Measurements from ENCODE around the gene WNT7B. TPM values are rescaled to one million over a fixed set of nuclear protein-coding genes. Genes with fewer than 3 reads are reported as not detected.
A peak's percentile ranks its signal among the peaks of the same experiment; 100 is the strongest.

Gene WNT7B
- 5.6 and 7.9 TPM in 2 replicates for total RNA-seq (2014; rRNA removed; shearing (Covaris generic); ENCODE audit: low replicate concordance)

GRCh38 chr22:45977003-45977411, at the start of gene WNT7B:
TSS of gene WNT7B (minus strand) at chr22:45977162. CDS start at chr22:45976754, 408 bp downstream.
- no peaks in the 10 kb centered on the region for H3K36me3 ChIP-seq

DNA sequence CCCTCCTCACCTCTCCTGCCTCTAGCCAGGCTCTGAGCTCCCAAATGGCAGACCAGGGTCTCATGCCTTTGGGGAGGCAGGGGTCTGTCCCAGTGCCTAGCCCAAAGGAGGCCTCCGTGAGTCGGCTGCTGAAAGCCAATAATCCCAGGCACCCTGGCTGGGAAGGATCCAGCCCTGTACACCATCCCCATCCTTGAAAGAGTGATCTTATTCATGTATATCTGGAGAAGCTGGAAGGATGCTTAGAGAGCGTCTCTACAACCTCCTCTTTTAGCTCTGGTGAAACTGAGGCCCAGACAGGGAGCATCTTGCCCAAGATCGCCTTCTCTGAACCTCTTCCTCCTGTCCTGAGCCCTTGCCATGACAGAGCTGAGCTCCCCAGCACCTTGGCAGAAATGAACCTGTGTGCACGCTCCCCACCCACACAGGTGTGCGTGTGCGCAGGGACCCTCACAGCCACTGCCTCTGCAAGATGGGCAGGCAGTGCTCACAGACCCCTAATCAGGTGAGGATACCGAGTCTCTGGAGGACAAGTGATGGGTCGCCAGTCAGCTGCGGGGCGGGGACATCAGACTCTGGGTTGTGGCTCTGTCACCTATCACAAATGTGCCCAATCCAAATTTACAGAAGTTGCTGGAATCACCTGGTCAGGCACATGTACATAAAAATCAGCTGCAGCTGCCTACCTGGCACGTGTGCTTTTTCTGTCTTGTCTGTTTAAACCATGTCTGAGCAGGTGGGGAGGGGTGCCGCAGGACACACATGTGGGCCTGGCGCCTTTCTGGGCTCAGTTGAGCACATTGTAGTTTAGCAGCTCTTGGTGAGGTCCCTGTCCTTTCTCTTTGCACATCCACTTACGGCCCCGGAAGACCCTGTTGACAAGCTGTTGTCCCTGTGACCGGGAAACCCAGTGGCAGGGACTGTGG, 49.3 kb upstream of the WNT7B start:
- Histone ChIP-seq H3K27me3 (no peaks in the 10 kb centered on the region), H3K9me3 (no peaks in the 10 kb centered on the region), H3K4me3 (no peak overlapping the region), H3K36me3 (no peaks in the 10 kb centered on the region)
- no peak for DNase-seq

More at GRCh38 chr22:45977003-45977411, at the start of gene WNT7B:
- Histone ChIP-seq H3K9me3 (peaks cover 3% of the 10 kb centered on the region; the same call in 1 of the 2 replicates), H3K4me3 (peak within 1 kb of the TSS; percentile 61), H3K27me3 (no peaks in the 10 kb centered on the region)
- DNase-seq: peak; percentile 50

DNA sequence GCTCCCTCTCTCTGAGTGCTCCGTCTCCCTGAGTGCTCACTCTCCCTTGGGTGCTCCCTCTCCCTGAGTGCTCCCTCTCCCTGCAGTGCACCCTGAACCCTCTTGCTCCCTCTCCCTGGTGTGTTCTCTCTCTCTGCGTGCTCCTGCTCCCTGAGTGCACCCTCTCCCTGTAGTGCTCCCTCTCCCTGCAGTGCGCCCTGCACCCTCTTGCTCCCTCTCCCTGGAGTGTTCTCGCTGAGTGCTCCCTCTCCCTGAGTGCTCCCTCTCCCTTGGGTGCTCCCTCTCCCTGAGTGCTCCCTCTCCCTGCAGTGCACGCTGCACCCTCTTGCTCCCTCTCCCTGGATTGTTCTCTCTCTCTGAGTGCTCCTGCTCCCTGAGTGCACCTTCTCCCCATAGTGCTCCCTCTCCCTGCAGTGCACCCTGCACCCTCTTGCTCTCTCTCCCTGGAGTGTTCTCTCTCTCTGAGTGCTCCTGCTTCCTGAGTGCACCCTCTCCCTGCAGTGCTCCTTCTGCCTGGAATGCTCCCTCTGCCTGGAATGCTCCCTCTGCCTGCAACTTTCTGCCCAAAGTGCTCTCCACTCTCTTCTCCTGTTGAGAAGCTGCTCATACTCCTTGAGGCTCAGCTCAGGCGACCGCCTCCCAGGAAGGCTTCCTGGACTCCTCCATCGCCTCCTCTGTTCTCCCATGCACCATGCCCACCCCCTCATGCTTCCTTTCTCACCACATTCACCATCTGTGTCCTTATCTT, 48.4 kb upstream of the WNT7B start:
- H3K9me3 ChIP-seq: no peaks in the 10 kb centered on the region
- no peaks in the 10 kb centered on the region for H3K27me3 ChIP-seq
- H3K36me3 ChIP-seq: no peaks in the 10 kb centered on the region
- DNase-seq: no peak
- H3K4me3 ChIP-seq: no peak overlapping the region

DNA sequence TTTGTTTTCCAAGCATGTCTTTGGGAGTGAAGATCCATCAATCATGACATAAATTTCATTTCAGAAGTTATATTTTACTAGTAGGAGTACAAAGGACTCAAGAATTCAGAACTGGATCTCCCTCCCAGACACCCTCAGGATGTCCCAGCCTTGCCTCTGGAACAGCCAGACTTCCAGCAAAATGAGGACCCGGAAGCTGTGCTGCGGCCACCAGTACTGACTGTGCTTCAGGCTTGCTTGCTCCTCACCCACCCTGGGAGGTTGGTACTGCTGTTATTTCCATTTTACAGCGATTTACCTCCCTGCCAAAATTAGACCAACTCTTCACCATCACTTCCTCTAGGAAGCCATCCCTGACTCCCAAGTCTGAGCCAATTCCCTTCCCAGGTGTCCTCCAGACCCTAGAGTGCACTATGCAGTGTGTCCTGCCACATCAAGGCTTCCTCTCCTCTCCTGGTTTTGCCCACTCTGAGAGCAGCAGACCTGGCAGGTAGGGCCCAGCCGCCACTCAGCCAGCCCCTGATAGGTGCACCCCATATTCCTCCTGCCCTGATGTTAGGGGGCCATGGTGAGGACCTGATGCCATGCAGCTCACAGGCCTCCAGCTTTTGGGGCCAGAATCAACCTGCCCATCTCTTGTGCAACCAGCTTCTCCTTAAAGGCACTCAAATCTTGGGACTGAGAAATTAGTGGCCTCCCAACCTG, 47.3 kb upstream of the WNT7B start:
- H3K4me3 ChIP-seq: no peak overlapping the region
- no peaks in the 10 kb centered on the region for H3K27me3 ChIP-seq
- H3K9me3 ChIP-seq: no peaks in the 10 kb centered on the region
- no peaks in the 10 kb centered on the region for H3K36me3 ChIP-seq
- DNase-seq: no peak

DNA sequence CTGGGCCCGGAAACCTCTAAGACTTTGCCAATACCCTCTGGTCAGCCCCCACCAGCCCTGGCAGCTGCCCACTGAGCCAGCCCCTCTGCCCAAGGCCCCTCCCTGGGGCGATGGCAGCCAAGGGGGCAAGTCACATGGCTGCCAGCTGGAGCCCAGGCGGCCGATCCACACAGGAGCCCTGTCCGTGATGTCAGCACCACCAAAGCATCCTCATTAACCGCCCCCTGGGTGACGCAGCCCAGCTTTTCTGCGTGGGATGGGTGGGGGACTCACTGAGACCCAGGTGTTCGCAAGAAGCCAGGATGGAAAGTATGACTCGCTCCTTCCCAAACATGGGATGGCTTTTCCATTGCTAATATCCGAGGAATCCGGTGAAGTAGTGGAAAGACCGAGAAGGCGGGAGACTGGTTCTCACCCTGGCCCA, 46.6 kb upstream of the WNT7B start:
- no peaks in the 10 kb centered on the region for H3K36me3 ChIP-seq

GRCh38 chr22:46022881-46023512, 46.0 kb upstream of the WNT7B start:
- DNase-seq: no peak
- no peaks in the 10 kb centered on the region for H3K9me3 ChIP-seq
- no peaks in the 10 kb centered on the region for H3K27me3 ChIP-seq
- H3K36me3 ChIP-seq: no peaks in the 10 kb centered on the region
- no peak overlapping the region for H3K4me3 ChIP-seq

More for the DNA sequence above, 46.6 kb upstream of the WNT7B start:
- Histone ChIP-seq H3K4me3 (no peak overlapping the region), H3K9me3 (no peaks in the 10 kb centered on the region), H3K27me3 (no peaks in the 10 kb centered on the region)
- DNase-seq: no peak

GRCh38 chr22:46021577-46021976, 44.6 kb upstream of the WNT7B start:
- DNase-seq: no peak
- Histone ChIP-seq H3K27me3 (no peaks in the 10 kb centered on the region), H3K4me3 (no peak overlapping the region), H3K9me3 (no peaks in the 10 kb centered on the region), H3K36me3 (no peaks in the 10 kb centered on the region)

- no peaks in the 10 kb centered on the region for H3K27me3 ChIP-seq
- H3K9me3 ChIP-seq: no peaks in the 10 kb centered on the region
- no peaks in the 10 kb centered on the region for H3K36me3 ChIP-seq
- DNase-seq: no peak
- H3K4me3 ChIP-seq: no peak overlapping the region
Observed at GRCh38 chr22:46019351-46019750, 42.4 kb upstream of the WNT7B start.

DNA sequence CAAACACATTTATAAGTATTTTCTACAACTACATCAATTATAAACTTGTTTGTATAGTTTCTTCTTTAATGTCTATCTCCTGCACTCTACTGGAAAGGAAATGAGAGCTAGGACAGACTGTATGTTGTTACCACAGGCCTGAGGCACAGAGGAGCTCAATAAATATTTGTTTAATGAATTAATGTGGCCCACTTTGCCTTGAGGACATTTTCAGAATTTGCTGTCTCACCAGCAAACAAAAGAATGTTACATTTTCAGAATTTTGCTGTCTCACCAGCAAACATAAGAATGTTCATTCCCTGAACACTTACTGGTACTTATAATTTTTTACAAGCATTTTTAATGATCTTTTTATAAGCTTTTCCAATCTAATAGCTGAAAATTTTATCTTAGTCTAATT, 41.9 kb upstream of the WNT7B start:
- H3K27me3 ChIP-seq: no peaks in the 10 kb centered on the region
- no peak for DNase-seq
- H3K36me3 ChIP-seq: no peaks in the 10 kb centered on the region
- H3K4me3 ChIP-seq: no peak overlapping the region
- H3K9me3 ChIP-seq: no peaks in the 10 kb centered on the region

DNA sequence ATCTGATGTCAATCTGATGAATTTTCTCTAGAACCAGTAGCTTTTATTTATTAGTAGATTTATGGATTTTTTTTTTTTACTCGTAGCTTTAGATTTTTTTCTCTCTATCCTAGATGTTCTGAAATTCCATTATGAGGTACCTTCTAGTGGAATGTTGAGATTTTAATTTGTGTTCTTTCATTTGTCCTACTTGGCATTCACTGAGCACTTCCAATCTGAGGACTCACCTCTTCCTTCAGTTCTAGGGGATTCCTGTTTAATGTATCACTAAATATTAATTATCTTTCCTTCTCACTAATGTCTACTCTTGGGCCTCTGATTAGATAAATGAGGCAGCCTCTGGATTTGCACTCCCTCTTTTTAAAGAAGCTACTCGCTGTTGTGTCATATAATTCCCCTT, 40.2 kb upstream of the WNT7B start:
- Histone ChIP-seq H3K27me3 (no peaks in the 10 kb centered on the region), H3K4me3 (no peak overlapping the region), H3K9me3 (no peaks in the 10 kb centered on the region), H3K36me3 (no peaks in the 10 kb centered on the region)
- DNase-seq: no peak

DNA sequence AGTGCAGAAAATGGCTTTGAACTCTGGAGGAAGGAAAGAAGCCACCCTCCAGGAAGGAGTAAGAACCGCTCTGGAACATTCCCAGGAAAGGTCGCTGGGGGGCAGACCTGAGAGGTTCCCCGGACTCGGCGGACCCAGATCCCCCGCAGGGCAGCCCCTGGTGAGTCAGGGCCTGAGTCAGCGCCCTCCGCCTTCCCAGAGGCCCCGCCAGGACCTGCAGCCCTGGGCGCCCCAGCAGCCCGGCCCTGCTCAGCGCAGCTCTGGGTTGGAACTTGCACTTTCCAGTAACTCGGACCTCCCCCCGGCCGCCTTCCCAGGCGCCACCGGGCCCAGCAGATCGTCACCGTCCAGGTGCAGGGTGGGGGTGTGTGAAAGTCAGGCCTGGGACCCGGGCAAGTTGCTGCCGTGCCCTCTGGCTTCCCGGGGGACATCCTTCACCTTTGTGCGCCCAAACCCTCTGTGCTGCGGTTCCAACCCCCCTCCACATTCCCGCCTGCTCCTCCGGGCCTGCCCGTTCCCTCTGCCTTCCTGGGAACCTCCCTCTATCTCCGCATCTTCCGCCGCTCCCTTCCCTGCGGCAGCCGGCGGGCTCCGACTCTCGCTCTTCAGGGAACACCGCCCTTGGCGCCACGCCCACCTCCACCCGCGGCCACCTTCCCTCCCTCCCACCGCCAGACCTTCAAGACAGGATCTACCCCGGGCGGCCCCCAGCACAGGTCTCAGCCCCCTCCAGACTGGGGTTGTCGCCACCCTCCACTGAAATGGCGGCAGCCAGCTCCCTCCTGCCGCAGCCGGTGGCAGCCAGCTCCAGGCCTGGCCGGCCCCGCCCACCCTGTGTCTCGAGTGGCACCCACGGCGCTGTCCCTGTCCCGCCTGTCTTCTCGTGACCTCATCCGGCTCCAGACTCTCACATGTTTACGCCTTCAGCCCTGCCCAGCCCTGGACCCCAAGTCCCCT, 36.8 kb upstream of the WNT7B start:
- H3K27me3 ChIP-seq: no peaks in the 10 kb centered on the region
- DNase-seq: peak; percentile 98
- H3K9me3 ChIP-seq: peaks cover 8% of the 10 kb centered on the region
- no peaks in the 10 kb centered on the region; the same call in 1 of the 2 replicates for H3K36me3 ChIP-seq
- peak overlapping the region; percentile 54 for H3K4me3 ChIP-seq

GRCh38 chr22:46012881-46013281, 35.9 kb upstream of the WNT7B start:
- Histone ChIP-seq H3K36me3 (no peaks in the 10 kb centered on the region; the same call in 1 of the 2 replicates), H3K4me3 (no peak overlapping the region), H3K9me3 (peaks cover 8% of the 10 kb centered on the region), H3K27me3 (no peaks in the 10 kb centered on the region)
- DNase-seq: no peak

GRCh38 chr22:46012182-46012880, 35.4 kb upstream of the WNT7B start:
- Histone ChIP-seq H3K9me3 (peaks cover 8% of the 10 kb centered on the region), H3K27me3 (no peaks in the 10 kb centered on the region), H3K36me3 (no peaks in the 10 kb centered on the region; the same call in 1 of the 2 replicates), H3K4me3 (no peak overlapping the region)
- no peak for DNase-seq

DNA sequence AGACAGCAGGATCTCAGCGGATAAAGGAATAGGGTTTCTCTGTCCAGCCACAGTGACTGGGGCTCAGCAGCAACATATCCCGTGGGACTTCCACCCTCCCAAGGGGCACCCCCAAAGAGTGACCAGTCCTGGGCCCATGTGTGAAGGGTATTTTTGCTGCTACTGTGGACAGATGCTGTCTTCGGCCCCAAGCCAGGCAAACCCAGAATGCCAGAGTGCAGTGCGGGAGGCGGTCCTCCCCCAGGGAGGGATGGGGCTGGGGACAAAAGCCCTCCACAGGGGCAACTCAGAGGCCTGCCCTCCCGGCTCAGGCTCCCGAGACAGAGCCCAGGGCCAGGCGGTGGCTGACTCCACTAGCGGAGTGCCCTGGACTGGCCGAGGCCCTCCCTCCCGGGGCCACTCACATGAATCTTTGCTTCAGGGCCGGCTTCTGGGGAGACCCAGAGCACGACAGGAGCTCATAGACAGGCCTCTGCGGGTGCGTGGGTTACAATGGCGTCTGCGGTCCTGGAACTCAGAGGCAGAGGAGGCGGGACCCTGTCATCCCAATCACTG, 34.7 kb upstream of the WNT7B start:
- Histone ChIP-seq H3K9me3 (peaks cover 8% of the 10 kb centered on the region), H3K4me3 (no peak overlapping the region), H3K36me3 (no peaks in the 10 kb centered on the region; the same call in 1 of the 2 replicates), H3K27me3 (no peaks in the 10 kb centered on the region)
- no peak for DNase-seq
